Right cardiac atrium (tissue), 5 donors: ENCODE results near the gene LINC01488. TPM values are rescaled to one million over a fixed set of nuclear protein-coding genes. Genes with fewer than 3 reads are reported as not detected.

Source experiments
- ATAC-seq, 2 donors: fragments of 200-7000 bp; cut with Tn5 transposase; one replicate each; pipeline versions ENCODE4 v1.8.0 to v1.9.1; 2020; ENCODE audit warnings: moderate library complexity in 2 of 2, mild to moderate bottlenecking in 1 of 2
- DNase-seq, 3 donors: peaks; one replicate each; pipeline ENCODE4 v3.0.0-alpha.2; 2020
- H3K27ac ChIP-seq: one replicate; pipeline ENCODE4 v1.5.1; 2013; ENCODE audit warnings: mild to moderate bottlenecking, low read length, control low read depth, moderate library complexity
- H3K27me3 ChIP-seq: one replicate; pipeline ENCODE4 v1.6.1; 2013; ENCODE audit not compliant: control insufficient read depth, insufficient read depth
- H3K4me1 ChIP-seq: one replicate; pipeline ENCODE4 v1.6.1; 2013; ENCODE audit warnings: low read length; ENCODE audit not compliant: control insufficient read depth, insufficient read depth
- H3K4me3 ChIP-seq: one replicate; pipeline ENCODE4 v1.5.1; 2013; ENCODE audit warnings: low read length, control low read depth
- H3K9me3 ChIP-seq: one replicate; pipeline ENCODE4 v1.6.1; 2013; ENCODE audit warnings: low read length; ENCODE audit not compliant: control insufficient read depth
- WGBS: extraction: QIAGEN DNeasy Blood & Tissue Kit; methylation state at CpG from one replicate; pipeline ENCODE4 v1.1.7; 2013; 5-methylcytosine and 5-hydroxymethylcytosine counted together
- intact Hi-C, 4 donors: fragments of 100-400 bp; cut with DNase I; formaldehyde crosslinking; loops; one replicate each; pipeline versions ENCODE4 v1.11.0 to v1.14.0; 2022 to 2023
- long read RNA-seq, 4 donors: library from polyadenylated mRNA; unstranded; transcript quantifications; one replicate each; pipeline ENCODE4 v2.0.0, GENCODE V29; 2020 to 2021
- polyA plus RNA-seq: library from polyadenylated mRNA; stranded (reverse); fragments of 200-250 nt; gene quantifications from one replicate; pipeline ENCODE4 v1.2.3, GENCODE V29; 2013
- total RNA-seq, 4 donors: library from RNA; stranded (reverse); fragmentation: NEBNext Ultra II Directional; extraction: Animal tissue kit (Norgen Biotek cat#: 25700); gene quantifications; one replicate each; pipeline ENCODE4 v1.2.1, GENCODE V29; 2021
- donor health status: healthy with polysubstance abuse.
- donor health status: DM: no; HTN: yes; CAD: no.
- donor health status: DM: no; HTN: no; CAD: no.
- donor health status: DM: no; HTN: yes; CAD: no; lungs with severe emphysema.
- donor health status: DM: yes; HTN: yes; CAD: no.

Gene LINC01488
- total RNA-seq: under 1 TPM in 2 of 4 donors, not detected in 2; 0.14 to 0.17 TPM
- 0.16 TPM for polyA plus RNA-seq
- long read RNA-seq, donor 1: 0 reads
- long read RNA-seq, donor 2: 0 reads
- long read RNA-seq, donor 3: 0 reads
- long read RNA-seq, donor 4: 0 reads

DNA sequence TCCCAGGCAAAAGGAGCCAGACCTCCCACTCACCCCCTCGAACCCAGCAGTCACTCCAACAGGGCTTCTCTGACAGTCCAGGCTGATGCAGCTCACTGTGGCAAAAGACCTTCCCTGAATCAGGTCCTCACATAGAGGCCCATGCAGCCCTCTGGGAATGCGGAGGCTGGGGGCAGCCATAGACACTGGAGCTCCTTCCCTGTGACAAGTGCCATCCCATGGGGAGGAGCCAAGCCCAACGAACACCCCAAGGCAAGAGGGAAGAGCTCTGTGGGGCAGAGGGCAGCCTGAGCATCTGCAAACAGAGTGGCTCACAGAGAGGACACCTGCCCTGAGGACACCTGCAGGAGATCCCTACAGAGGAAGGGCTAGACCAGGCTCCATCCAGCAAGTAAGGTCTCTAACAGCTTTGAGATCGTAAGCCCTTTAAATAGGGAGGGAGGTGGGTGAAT lies at the start of gene LINC01488:
TSS of gene LINC01488 (plus strand) at position 271 of the 452 bp plus-strand sequence.
- no peak within 1 kb of the TSS for H3K27ac ChIP-seq
- H3K27me3 ChIP-seq: no peaks in the 10 kb centered on the region
- peak in 1 of 3 donors; percentile 28 for DNase-seq
- intact Hi-C loops: no loop called here
- H3K4me3 ChIP-seq: no peak within 1 kb of the TSS
- H3K4me1 ChIP-seq: peaks cover 22% of the 10 kb centered on the region
- no peaks in the 10 kb centered on the region for H3K9me3 ChIP-seq
- ATAC-seq: no peak
- WGBS: 90% methylated on average over 4 of the region's 4 CpGs

DNA sequence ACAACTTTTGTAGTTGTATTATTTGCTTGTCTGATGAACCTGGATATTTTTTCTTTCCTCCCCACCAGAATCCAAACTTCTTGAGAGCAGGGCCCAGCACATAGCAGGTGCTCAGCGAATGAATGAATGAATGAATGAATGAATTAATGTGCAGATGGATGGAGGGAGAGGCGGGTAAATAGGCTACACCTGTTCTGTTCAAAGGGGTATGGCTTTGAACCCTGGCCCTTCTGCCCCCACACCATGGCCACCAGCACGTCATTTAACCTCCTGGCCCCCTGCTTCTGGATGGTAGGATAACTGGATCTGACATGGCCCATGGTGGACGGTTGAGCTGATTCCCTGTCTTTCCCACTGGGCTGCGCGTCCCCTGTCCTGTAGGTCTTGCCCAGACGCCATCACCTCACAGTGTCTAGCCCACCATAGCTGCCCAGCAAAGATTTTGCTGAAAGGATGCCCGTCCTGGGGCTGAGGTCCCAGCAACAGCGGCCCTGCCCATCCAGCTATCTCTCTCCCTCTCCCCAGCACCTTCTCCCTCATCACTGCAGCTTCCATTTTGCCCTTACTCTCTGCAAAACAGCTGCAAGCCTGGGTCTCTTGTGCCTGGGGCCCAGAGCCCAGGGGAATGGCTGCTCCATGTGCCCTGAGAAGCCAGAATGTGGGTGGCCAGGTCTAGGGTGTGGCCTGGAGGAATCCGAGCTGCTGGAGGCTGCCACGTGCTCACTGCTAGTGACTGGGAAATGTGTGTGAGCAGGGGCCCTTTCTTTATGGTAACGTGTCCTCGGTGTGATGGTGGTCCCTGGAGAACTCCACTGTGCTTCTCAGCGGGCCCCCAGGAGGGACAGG lies 49.3 kb upstream of the LINC01488 start:
- WGBS: 88% methylated on average over 14 of the region's 14 CpGs
- H3K9me3 ChIP-seq: no peaks in the 10 kb centered on the region
- no peak overlapping the region for H3K4me3 ChIP-seq
- intact Hi-C loops: no loop called here
- no peaks in the 10 kb centered on the region for H3K4me1 ChIP-seq
- H3K27me3 ChIP-seq: no peaks in the 10 kb centered on the region
- H3K27ac ChIP-seq: no peak overlapping the region
- ATAC-seq (no peak), DNase-seq (peak in 2 of 3 donors; percentile 6 to 18)

DNA sequence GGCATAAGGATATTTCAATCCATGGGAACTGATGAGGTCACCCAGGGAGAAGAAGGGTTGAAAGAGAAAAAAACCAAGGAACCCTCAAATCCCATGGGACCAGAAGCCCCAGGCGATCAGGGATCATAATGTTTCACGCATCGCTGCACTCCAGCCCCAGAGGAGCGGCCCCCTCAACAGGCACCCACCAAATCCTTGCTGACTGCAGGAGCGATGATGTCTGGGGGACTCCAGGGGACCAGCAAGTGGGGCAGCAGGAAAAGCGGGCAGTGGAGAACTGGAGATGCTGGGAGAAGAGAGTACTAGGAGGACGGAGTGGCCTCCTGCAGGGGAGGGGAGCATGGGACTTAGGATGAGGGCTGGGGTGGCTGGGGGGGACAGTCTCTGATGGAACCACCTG lies 47.7 kb upstream of the LINC01488 start:
- peak in 1 of 3 donors; percentile 23 for DNase-seq
- WGBS: 95% methylated on average over 7 of the region's 7 CpGs
- Histone ChIP-seq H3K4me1 (no peaks in the 10 kb centered on the region), H3K27ac (no peak overlapping the region), H3K27me3 (no peaks in the 10 kb centered on the region), H3K4me3 (no peak overlapping the region), H3K9me3 (no peaks in the 10 kb centered on the region)
- no peak for ATAC-seq
- intact Hi-C loops: no loop called here

DNA sequence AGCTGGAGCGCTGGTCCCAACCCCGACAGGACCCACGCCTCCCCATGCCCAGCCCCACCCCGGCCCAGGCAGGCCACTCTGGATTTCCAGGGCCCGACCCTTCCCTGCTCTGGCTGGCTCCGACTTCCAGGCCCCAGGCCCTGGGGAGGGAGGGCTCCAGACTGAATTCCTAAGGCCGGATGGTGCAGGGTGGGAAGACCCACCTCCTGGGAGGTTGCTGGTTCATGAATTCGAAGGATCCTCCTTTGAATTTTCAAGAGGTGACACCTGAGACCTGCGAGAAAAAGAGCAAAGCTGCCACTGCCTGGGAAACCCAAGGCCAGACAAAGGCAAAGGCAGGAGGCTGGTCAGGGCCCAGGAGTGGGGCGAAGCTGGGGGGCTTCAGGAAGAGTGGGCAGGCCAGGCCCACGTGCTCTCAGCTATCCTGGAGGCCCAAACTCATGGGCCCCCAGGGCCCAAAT lies 47.0 kb upstream of the LINC01488 start:
- Histone ChIP-seq H3K27ac (no peak overlapping the region), H3K9me3 (no peaks in the 10 kb centered on the region), H3K27me3 (no peaks in the 10 kb centered on the region), H3K4me3 (no peak overlapping the region), H3K4me1 (no peaks in the 10 kb centered on the region)
- WGBS: 85% methylated on average over 11 of the region's 11 CpGs
- peak in 1 of 3 donors; percentile 33 for DNase-seq
- intact Hi-C loops: no loop called here
- ATAC-seq: no peak

DNA sequence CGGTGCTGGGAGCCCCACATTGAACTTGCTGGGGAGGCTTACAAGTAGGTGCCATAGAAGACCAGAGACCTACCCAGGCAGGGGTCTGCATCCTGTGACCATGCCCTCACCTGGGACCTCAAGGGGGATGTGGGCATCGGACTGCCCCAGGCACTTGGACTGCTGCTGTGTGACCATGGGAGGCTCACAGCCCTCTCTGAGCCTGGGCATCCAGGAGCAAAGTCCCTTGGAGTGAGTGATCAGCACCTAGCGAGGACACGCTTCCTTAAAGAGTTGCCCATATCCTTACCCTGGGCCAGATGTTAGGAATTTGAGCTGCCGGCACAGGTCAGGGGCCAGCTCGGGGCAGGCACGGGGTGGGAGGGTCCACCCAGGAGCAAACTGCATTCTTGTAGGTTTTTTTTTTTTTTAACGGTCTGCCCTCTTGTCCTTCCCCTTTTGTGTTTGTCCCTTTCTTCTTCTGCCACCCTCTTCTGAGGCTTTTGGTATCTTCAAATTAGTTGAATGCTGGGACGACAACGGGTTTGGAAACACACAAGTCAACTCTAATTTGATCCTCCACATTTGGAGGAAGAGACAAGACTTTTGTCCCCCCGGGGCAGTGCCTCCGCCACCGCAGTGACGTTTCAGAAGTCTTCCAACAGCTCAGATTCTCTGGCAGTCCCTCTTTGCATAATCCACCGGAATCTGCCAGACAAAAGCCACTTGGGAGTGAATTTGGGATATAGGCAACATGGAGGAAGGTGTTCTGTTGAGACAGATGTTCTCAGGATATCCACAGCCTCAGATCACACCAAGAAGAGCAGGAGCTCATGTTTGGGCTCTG lies 46.1 kb upstream of the LINC01488 start:
- DNase-seq (no peak), ATAC-seq (no peak)
- H3K4me3 ChIP-seq: no peak overlapping the region
- no peak overlapping the region for H3K27ac ChIP-seq
- no peaks in the 10 kb centered on the region for H3K4me1 ChIP-seq
- no peaks in the 10 kb centered on the region for H3K27me3 ChIP-seq
- intact Hi-C loops: no loop called here
- no peaks in the 10 kb centered on the region for H3K9me3 ChIP-seq
- WGBS: 57% methylated on average over 15 of the region's 15 CpGs

DNA sequence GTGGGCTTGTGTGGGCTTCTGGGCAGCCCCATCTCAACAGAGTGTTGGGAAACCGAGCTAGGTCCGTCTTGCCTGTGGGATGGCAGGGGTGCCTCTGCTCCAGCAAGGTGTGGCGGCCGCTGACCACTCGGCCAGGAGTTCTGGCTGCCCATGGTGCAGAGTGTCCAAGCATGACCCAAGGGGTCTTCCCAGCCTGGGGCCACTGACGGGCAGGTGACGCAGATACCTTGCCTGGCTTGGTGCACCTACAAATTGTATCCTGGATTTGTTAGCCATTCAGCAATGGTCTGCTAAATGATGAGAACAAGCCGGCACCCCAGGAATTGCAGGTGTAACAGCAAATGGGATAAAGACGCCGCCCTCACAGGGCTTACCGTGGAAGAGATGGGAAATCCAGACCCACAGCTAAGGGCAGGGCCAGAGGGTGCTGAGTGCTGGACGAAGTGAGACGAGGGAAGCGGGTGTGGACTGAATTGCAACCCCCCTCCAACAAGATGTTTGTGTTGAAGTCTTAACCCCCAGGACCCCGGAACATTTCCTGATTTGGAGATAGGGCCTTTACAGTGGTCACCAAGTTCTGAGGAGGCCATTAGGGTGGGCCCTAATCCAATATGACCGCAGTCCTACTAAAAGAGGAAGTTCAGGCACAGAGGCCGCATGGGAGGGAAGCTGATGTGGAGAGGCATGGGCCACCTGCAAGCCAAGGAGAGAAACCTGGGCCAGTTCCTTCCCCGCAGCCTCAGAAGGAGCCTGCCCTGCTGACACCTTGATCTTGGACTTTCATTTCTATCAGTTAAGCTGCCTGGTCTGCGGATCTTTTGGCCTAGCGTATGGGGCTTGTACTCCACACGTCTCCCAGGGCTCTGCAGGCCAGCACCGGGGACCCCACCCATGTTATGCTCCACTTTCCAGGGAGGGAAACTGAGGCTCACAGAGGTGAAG lies 45.2 kb upstream of the LINC01488 start:
- WGBS: 88% methylated on average over 22 of the region's 22 CpGs
- Histone ChIP-seq H3K4me3 (no peak overlapping the region), H3K27me3 (no peaks in the 10 kb centered on the region), H3K4me1 (no peaks in the 10 kb centered on the region), H3K27ac (no peak overlapping the region), H3K9me3 (no peaks in the 10 kb centered on the region)
- DNase-seq: no peak
- ATAC-seq: no peak
- intact Hi-C loops: no loop called here

DNA sequence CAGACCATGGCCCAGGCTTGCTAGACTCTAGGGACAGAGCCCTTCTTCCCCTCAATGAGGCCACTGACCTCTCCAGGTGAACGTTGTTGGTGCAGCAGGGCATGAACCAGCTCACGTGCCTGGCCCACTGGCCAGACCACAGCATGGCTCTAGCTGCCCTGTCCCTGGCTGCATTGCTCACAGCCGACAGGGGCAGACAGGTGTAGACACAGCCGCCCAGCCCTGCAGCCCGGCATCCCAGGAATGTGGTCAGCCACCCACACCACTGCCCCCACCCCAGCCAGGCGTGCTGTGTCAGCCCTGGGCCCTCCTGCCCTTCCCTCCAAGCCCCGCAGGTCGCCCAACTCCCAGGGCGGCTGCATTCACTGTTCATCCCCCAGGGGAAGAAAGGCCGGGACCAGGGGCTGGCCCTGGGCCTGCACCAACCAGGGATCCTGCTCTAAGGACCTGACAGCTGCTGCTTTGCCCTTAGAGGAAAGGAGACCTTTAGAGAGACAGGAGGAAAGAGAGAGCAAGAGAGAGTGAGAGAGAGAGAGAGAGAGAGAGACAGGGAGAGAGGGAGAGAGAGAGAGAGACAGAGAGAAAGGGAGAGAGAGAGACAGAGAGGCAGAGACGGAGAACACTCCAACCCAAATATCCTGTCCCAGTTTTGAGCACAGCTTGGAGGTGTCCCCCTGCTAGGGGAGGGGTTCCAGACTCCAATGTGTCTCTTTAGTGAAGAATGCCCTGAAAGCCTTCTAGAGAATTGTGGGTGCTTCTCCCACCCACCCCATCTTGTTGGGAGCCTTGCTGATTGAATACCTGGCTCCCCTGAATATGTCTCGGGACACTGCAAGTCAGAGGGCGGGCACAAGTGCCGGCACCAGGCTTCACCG lies 44.2 kb upstream of the LINC01488 start:
- DNase-seq: no peak
- ATAC-seq: no peak

DNA sequence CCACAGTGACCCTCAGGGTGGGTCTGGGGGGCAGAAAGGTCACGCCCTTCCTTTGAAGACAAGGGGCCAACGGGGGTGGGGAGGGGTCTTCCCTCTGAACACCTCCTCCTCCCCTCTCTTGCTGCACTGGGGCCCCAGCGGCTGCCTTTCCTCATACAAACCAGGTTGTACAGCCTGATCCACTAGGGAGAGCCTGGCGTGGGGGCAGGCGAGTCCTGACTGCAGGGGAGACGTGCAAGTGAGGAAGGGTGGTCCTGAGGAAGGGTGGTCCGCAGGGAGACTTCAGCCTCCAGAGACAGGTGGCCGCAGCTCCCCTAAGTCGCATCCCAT lies 43.6 kb upstream of the LINC01488 start:
- Histone ChIP-seq H3K4me3 (no peak overlapping the region), H3K27me3 (no peaks in the 10 kb centered on the region), H3K27ac (no peak overlapping the region), H3K9me3 (no peaks in the 10 kb centered on the region), H3K4me1 (peaks cover 2% of the 10 kb centered on the region)
- DNase-seq: no peak
- no peak for ATAC-seq
- 86% methylated on average over 9 of the region's 9 CpGs for WGBS
- intact Hi-C loops: no loop called here

More for the DNA sequence above, 44.2 kb upstream of the LINC01488 start:
- Histone ChIP-seq H3K27ac (no peak overlapping the region), H3K27me3 (no peaks in the 10 kb centered on the region), H3K4me3 (no peak overlapping the region), H3K9me3 (no peaks in the 10 kb centered on the region), H3K4me1 (no peaks in the 10 kb centered on the region)
- 76% methylated on average over 15 of the region's 15 CpGs for WGBS
- intact Hi-C loops: no loop called here

DNA sequence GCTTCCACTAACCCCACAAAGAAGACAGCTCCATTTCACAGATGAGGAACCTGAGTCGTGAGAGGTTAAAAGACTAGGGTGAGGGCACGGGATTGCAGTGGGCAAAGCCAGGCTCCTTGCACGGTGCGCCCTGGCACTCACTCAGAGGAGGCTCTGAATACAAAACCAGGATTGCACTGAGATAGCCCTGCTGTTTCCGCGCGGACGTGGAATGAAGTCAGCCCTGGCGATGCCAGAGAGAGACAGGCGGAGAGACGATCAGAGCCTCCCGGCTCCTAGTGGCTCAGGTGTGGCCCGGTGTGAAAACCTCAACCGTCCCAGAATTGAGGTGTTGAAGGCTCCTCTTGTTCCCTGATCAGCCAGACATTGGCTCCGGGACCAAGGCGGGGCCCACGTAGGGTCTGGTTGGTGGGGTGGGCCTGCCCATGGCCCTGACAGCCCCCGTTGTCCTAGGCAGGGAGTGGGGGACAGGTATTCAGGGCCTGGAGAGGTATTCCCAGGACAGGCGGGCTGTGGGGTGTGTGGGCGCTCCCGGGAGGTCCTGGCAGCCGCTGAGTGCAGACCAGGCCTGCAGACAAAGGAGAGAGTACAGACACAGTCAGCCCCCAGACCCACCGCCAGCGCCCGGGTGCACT lies 43.1 kb upstream of the LINC01488 start:
- Histone ChIP-seq H3K4me1 (peaks cover 2% of the 10 kb centered on the region), H3K27me3 (no peaks in the 10 kb centered on the region), H3K4me3 (no peak overlapping the region), H3K9me3 (no peaks in the 10 kb centered on the region), H3K27ac (no peak overlapping the region)
- intact Hi-C loops: no loop called here
- ATAC-seq (no peak), DNase-seq (no peak)
- 91% methylated on average over 25 of the region's 25 CpGs for WGBS
